Large intestine (tissue), 1 donor: Measurements from ENCODE around the gene HYI. TPM values are rescaled to one million over a fixed set of nuclear protein-coding genes. Genes with fewer than 3 reads are reported as not detected.

Experiments
- polyA plus RNA-seq: library from polyadenylated mRNA; unstranded; fragments of 120-200 nt; gene quantifications from one replicate; pipeline ENCODE4 v1.2.1, GENCODE V29; 2013

The HYI gene
- polyA plus RNA-seq, 1 donor, result 68.1 TPM

Other genes starting within 250 kb of the HYI start
- 29.7 TPM for gene TMEM125, start 183.9 kb downstream of the HYI start, polyA plus RNA-seq
- 46.2 TPM for gene C1orf210, start 168.3 kb downstream of the HYI start, polyA plus RNA-seq
- gene TIE1, start 152.9 kb downstream of the HYI start, polyA plus RNA-seq, result 18.7 TPM
- 0.21 TPM for gene MPL, start 116.1 kb downstream of the HYI start, polyA plus RNA-seq
- 20.7 TPM for gene CDC20, start 95.0 kb downstream of the HYI start, polyA plus RNA-seq
- gene ELOVL1, start 85.9 kb downstream of the HYI start, polyA plus RNA-seq, result 68.7 TPM
- gene MED8, start 64.1 kb downstream of the HYI start, polyA plus RNA-seq, result 36.5 TPM
- 26.3 TPM for gene SZT2, start 64.0 kb downstream of the HYI start, polyA plus RNA-seq
- gene PTPRF, start 77.0 kb upstream of the HYI start, polyA plus RNA-seq, result 257 TPM
- gene KDM4A, start 196.2 kb upstream of the HYI start, polyA plus RNA-seq, result 55.0 TPM